Neural crest cell (in vitro differentiated cells): ENCODE measurements around the gene HDAC4. TPM values are rescaled to one million over a fixed set of nuclear protein-coding genes. Genes with fewer than 3 reads are reported as not detected.

Experiments used
- DNase-seq: peaks from one replicate; pipeline ENCODE4 v3.0.0; 2021; ENCODE audit warnings: low read depth, mixed read lengths, low spot score
- H3K27ac Mint-ChIP-seq: one replicate; pipeline ENCODE4 v1.8.0; 2021; ENCODE audit warnings: mild to moderate bottlenecking, mixed read lengths; ENCODE audit not compliant: unreplicated experiment
- H3K27me3 Mint-ChIP-seq: 2 replicates; pipeline ENCODE4 v1.8.0; 2021; ENCODE audit warnings: low read depth, mild to moderate bottlenecking, mixed read lengths
- H3K36me3 Mint-ChIP-seq: 2 replicates; pipeline ENCODE4 v1.8.0; 2021; ENCODE audit warnings: low read depth, mild to moderate bottlenecking, mixed read lengths
- H3K4me1 Mint-ChIP-seq: 2 replicates; pipeline ENCODE4 v1.8.0; 2021; ENCODE audit warnings: mixed read lengths
- H3K4me3 Mint-ChIP-seq: one replicate; pipeline ENCODE4 v1.8.0; 2021; ENCODE audit warnings: mild to moderate bottlenecking, mixed read lengths
- H3K9me3 Mint-ChIP-seq: 2 replicates; pipeline ENCODE4 v1.8.0; 2021; ENCODE audit warnings: mixed read lengths
- CTCF ChIP-seq: fragments of 200-600 bp; sonication (generic); conservative IDR thresholded peaks from 2 replicates; pipeline ENCODE4 v1.5.0; 2021; ENCODE audit warnings: antibody characterized with exemption, mild to moderate bottlenecking
- total RNA-seq: library from RNA; stranded (reverse); gene quantifications from 2 replicates; pipeline ENCODE4 v1.2.1, GENCODE V29; 2021

HDAC4 gene
- total RNA-seq, 1 donor from 2014 or later: 52.1 TPM

- Mint-ChIP-seq H3K27me3 (no peaks in the 10 kb centered on the region), H3K4me3 (no peak overlapping the region), H3K36me3 (peaks cover 3% of the 10 kb centered on the region), H3K4me1 (peaks cover 53% of the 10 kb centered on the region), H3K27ac (no peak overlapping the region), H3K9me3 (no peaks in the 10 kb centered on the region)
- no peak for DNase-seq
- no peak for TF ChIP-seq CTCF
These were observed 168.6 kb downstream of the HDAC4 start for GRCh38 chr2:239232195-239232578.

GRCh38 chr2:239231231-239232194 lies 169.3 kb downstream of the HDAC4 start:
- no peak overlapping the region for H3K27ac Mint-ChIP-seq

GRCh38 chr2:239230318-239231052 lies 170.3 kb downstream of the HDAC4 start:
- H3K9me3 Mint-ChIP-seq: no peaks in the 10 kb centered on the region
- H3K4me3 Mint-ChIP-seq: peak overlapping the region; percentile 10
- no peak for TF ChIP-seq CTCF
- no peaks in the 10 kb centered on the region for H3K27me3 Mint-ChIP-seq
- H3K36me3 Mint-ChIP-seq: peaks cover 3% of the 10 kb centered on the region
- H3K27ac Mint-ChIP-seq: peak overlapping the region; percentile 43
- H3K4me1 Mint-ChIP-seq: peaks cover 69% of the 10 kb centered on the region
- no peak for DNase-seq

More at GRCh38 chr2:239231231-239232194, 169.3 kb downstream of the HDAC4 start:
- TF ChIP-seq CTCF: no peak
- H3K4me1 Mint-ChIP-seq: peaks cover 59% of the 10 kb centered on the region
- DNase-seq: no peak
- peaks cover 3% of the 10 kb centered on the region for H3K36me3 Mint-ChIP-seq
- no peak overlapping the region for H3K4me3 Mint-ChIP-seq
- H3K27me3 Mint-ChIP-seq: no peaks in the 10 kb centered on the region
- no peaks in the 10 kb centered on the region for H3K9me3 Mint-ChIP-seq

- H3K27ac Mint-ChIP-seq: no peak overlapping the region
- no peaks in the 10 kb centered on the region for H3K27me3 Mint-ChIP-seq
- no peak for DNase-seq
- peaks cover 70% of the 10 kb centered on the region for H3K4me1 Mint-ChIP-seq
- TF ChIP-seq CTCF: no peak
- no peaks in the 10 kb centered on the region for H3K9me3 Mint-ChIP-seq
- H3K4me3 Mint-ChIP-seq: no peak overlapping the region
- peaks cover 3% of the 10 kb centered on the region for H3K36me3 Mint-ChIP-seq
These were observed 171.1 kb downstream of the HDAC4 start for GRCh38 chr2:239229545-239230279.

GRCh38 chr2:239227661-239228371 lies 173.0 kb downstream of the HDAC4 start:
- peaks cover 3% of the 10 kb centered on the region for H3K36me3 Mint-ChIP-seq

More at GRCh38 chr2:239227661-239228371, 173.0 kb downstream of the HDAC4 start:
- Mint-ChIP-seq H3K4me3 (no peak overlapping the region), H3K4me1 (peaks cover 70% of the 10 kb centered on the region), H3K27ac (no peak overlapping the region), H3K9me3 (no peaks in the 10 kb centered on the region), H3K27me3 (no peaks in the 10 kb centered on the region)
- TF ChIP-seq CTCF: no peak
- no peak for DNase-seq
